T-helper 1 cell treated with Interleukin-12 subunit alpha and Interleukin-12 subunit beta and Interleukin-4 antibody, amounts not matched to agents 30 μg/mL and 1 μg/mL, for 36 hours (primary cell): ENCODE results near the gene FAM78A.
"Not testable (repeated sequence)": the region's sequence is repeated elsewhere in the genome, so short reads cannot be mapped to it uniquely, and the experiment has no call there.

Source experiments
- H3K27ac Mint-ChIP-seq: one replicate; pipeline ENCODE4 v1.8.0; 2021; ENCODE audit warnings: mild to moderate bottlenecking, mixed read lengths
- H3K27me3 Mint-ChIP-seq: one replicate; pipeline ENCODE4 v1.8.0; 2021; ENCODE audit warnings: low read depth, mixed read lengths
- H3K36me3 Mint-ChIP-seq: one replicate; pipeline ENCODE4 v1.8.0; 2021; ENCODE audit warnings: low read depth, mixed read lengths
- H3K4me1 Mint-ChIP-seq: one replicate; pipeline ENCODE4 v1.8.0; 2021; ENCODE audit warnings: low read depth, mixed read lengths
- H3K4me3 Mint-ChIP-seq: one replicate; pipeline ENCODE4 v1.8.0; 2021; ENCODE audit warnings: mild to moderate bottlenecking, moderate library complexity, mixed read lengths
- H3K9me3 Mint-ChIP-seq: one replicate; pipeline ENCODE4 v1.8.0; 2021; ENCODE audit warnings: mixed read lengths

FAM78A gene

GRCh38 chr9:131211920-131212319 is 64.4 kb downstream of the FAM78A start:
- not testable (repeated sequence) for H3K27ac Mint-ChIP-seq, H3K27me3 Mint-ChIP-seq, H3K4me3 Mint-ChIP-seq, H3K4me1 Mint-ChIP-seq
- peaks cover 57% of the 10 kb centered on the region for H3K36me3 Mint-ChIP-seq
- peaks cover 22% of the 10 kb centered on the region for H3K9me3 Mint-ChIP-seq
